Nephron (organoid): ENCODE measurements around the gene VOPP1.

Experiments used
- H3K27ac Mint-ChIP-seq, 3 experiments: 2 replicates each; pipeline ENCODE4 v1.8.0; 2020; ENCODE audit warnings: mixed read lengths in 3 of 3, mild to moderate bottlenecking in 2 of 3, moderate library complexity in 1 of 3
- H3K27me3 Mint-ChIP-seq: 2 replicates; pipeline ENCODE4 v1.8.0; 2021; ENCODE audit warnings: low read depth, mild to moderate bottlenecking, moderate library complexity, mixed read lengths
- H3K36me3 Mint-ChIP-seq: 2 replicates; pipeline ENCODE4 v1.8.0; 2020; ENCODE audit warnings: low read depth, mixed read lengths
- H3K4me1 Mint-ChIP-seq: 2 replicates; pipeline ENCODE4 v1.8.0; 2020; ENCODE audit warnings: mixed read lengths
- H3K4me3 Mint-ChIP-seq, 3 experiments: 2 replicates each; pipeline ENCODE4 v1.8.0; 2020; ENCODE audit warnings: mild to moderate bottlenecking in 3 of 3, mixed read lengths in 3 of 3, moderate library complexity in 2 of 3
- H3K9me3 Mint-ChIP-seq: 2 replicates; pipeline ENCODE4 v1.8.0; 2020; ENCODE audit warnings: mixed read lengths
- CTCF ChIP-seq, 3 experiments: fragments of 200-600 bp; sonication (generic); IDR thresholded peaks; one replicate each; pipeline ENCODE4 v1.5.0; 2021; ENCODE audit warnings: antibody characterized with exemption in 3 of 3; ENCODE audit not compliant: unreplicated experiment in 3 of 3

The VOPP1 gene

GRCh38 chr7:55517191-55517633, 55.1 kb downstream of the VOPP1 start:
- H3K4me3 Mint-ChIP-seq, result no peak overlapping the region
- H3K27me3 Mint-ChIP-seq, result no peaks in the 10 kb centered on the region
- no peak for TF ChIP-seq CTCF (IDR thresholded peaks at IDR 0.05; ENCODE audit: unreplicated experiment in 3 of 3)
- H3K36me3 Mint-ChIP-seq, result peaks cover 12% of the 10 kb centered on the region
- no peaks in the 10 kb centered on the region for H3K9me3 Mint-ChIP-seq
- H3K27ac Mint-ChIP-seq, result no peak overlapping the region
- H3K4me1 Mint-ChIP-seq, result peaks cover 16% of the 10 kb centered on the region

DNA sequence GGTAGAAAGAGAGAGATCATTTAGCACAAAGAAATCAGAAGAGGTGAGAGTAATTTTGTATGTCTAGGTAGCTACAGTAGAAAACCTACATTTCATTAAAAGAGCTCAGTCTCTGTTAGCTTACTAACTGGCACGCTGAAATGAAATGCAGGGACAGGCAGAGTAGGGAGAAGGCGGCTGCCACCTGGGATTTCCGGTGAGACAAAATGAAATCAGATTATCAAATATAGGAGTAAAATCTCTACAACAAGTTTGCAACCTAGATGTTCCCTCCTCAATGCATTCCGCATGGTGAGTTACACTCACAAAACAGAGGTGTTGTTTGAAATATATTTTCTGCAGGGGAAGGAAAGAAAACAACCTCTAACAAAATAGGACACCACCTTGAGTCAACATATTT, 55.9 kb downstream of the VOPP1 start:
- H3K36me3 Mint-ChIP-seq, result peaks cover 12% of the 10 kb centered on the region
- no peaks in the 10 kb centered on the region for H3K27me3 Mint-ChIP-seq
- H3K4me3 Mint-ChIP-seq, result no peak overlapping the region
- TF ChIP-seq CTCF (IDR thresholded peaks at IDR 0.05; ENCODE audit: unreplicated experiment in 3 of 3), result no peak
- peaks cover 10% of the 10 kb centered on the region for H3K4me1 Mint-ChIP-seq
- H3K27ac Mint-ChIP-seq, result no peak overlapping the region
- H3K9me3 Mint-ChIP-seq, result no peaks in the 10 kb centered on the region

DNA sequence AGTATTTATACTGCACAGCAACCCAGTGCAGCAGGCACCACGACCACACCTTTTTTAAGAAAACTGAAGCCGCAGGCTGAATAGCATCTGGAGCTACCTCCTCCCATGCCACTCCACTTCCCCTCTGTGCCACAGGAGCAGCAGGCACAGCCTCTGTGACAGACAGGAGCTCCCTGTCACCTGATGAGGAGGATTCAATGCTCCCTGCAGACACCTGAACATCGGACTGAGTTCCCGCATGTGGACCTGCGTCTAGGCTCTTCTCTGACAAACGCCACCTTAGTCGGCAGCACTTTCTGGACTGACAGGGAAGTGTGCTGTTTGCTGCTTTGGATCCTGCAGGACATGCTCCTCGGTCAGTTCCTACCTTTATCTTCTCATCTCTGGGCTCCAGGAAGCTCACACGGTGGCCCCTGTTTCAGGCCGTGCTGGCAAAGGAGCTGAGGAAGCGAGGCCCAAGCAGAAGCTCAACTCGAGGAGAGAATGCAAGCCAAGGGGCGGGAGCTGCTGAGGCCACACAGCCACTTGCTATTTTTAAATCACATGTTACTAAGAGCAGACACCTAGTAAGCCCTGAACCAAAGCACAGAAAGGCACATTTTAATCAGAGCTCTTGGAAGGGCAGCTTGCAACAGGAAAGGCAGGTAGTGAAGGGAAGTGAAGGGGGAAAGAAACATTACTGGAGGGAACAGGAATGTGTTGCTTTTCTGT, 56.6 kb downstream of the VOPP1 start:
- Mint-ChIP-seq H3K27me3 (no peaks in the 10 kb centered on the region), H3K36me3 (peaks cover 12% of the 10 kb centered on the region), H3K4me3 (no peak overlapping the region), H3K27ac (no peak overlapping the region), H3K4me1 (peaks cover 9% of the 10 kb centered on the region), H3K9me3 (no peaks in the 10 kb centered on the region)
- TF ChIP-seq CTCF (IDR thresholded peaks at IDR 0.05; ENCODE audit: unreplicated experiment in 3 of 3), result no peak

- no peak for TF ChIP-seq CTCF (IDR thresholded peaks at IDR 0.05; ENCODE audit: unreplicated experiment in 3 of 3)
- H3K9me3 Mint-ChIP-seq, result no peaks in the 10 kb centered on the region
- H3K36me3 Mint-ChIP-seq, result peaks cover 12% of the 10 kb centered on the region
- peaks cover 12% of the 10 kb centered on the region for H3K4me1 Mint-ChIP-seq
- no peak overlapping the region for H3K4me3 Mint-ChIP-seq
- H3K27ac Mint-ChIP-seq, result no peak overlapping the region
- H3K27me3 Mint-ChIP-seq, result no peaks in the 10 kb centered on the region
Measured at GRCh38 chr7:55514546-55515265, 57.6 kb downstream of the VOPP1 start.

DNA sequence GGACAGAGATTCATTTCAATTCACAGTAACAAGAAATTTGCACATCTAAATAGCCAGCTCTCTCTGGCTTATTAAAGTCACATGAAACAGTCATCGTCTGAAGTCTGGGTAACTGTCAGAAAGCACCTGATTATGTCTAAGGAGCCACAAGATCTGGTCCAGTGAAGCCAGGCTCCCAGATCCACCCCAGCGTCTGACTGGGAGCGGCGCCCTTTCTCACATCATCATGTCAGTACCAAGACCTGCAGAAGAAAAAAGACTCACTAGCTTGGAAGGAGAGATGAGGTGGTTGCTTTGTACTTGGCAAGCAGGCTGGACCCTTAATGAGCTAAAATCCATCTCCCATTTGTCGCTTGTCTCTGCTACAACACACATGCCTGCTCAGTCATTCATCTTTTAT, 58.4 kb downstream of the VOPP1 start:
- H3K9me3 Mint-ChIP-seq, result no peaks in the 10 kb centered on the region
- H3K36me3 Mint-ChIP-seq, result peaks cover 4% of the 10 kb centered on the region
- no peak for TF ChIP-seq CTCF (IDR thresholded peaks at IDR 0.05; ENCODE audit: unreplicated experiment in 3 of 3)
- H3K27ac Mint-ChIP-seq, result no peak overlapping the region
- no peak overlapping the region for H3K4me3 Mint-ChIP-seq
- H3K4me1 Mint-ChIP-seq, result peaks cover 19% of the 10 kb centered on the region
- H3K27me3 Mint-ChIP-seq, result no peaks in the 10 kb centered on the region
